Endothelial cell of umbilical vein (primary cell): Measurements from ENCODE around the gene SPRR2A.

ENCODE experiments used
- GATA2 ChIP-seq: IDR thresholded peaks from 2 replicates; pipeline ENCODE4 v1.7.0; 2011; ENCODE audit warnings: low read depth, mild to moderate bottlenecking, moderate library complexity, mixed read lengths, low read length; ENCODE audit not compliant: insufficient read length, insufficient read depth
- MAX ChIP-seq: IDR thresholded peaks from 2 replicates; pipeline ENCODE4 v1.6.1; 2011; ENCODE audit not compliant: insufficient read depth, insufficient read length
- POLR2AphosphoS5 ChIP-seq: IDR thresholded peaks from 2 replicates; pipeline ENCODE4 v1.6.1; 2012; ENCODE audit warnings: low read depth, mild to moderate bottlenecking, control low read depth, low read length, moderate library complexity; ENCODE audit not compliant: insufficient read depth

DNA sequence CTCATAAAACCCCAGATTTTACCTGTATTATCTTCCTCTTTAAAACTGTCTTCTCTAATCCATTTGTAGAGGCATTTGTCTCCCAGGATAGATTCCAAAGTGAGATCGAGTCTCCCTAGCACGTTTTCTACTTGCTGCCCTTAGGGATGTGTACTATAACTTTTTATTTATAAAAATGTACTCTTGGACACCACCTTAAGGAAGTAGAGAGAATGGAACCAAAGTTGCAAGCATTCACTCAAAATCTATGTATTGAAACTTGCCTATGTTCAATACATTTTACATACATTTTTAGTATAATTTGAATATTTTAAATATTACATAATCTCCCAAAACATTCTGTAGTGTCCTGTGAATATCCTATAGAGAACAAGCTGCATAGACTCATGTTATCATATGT lies 842 bp upstream of the SPRR2A start:
- TF ChIP-seq POLR2AphosphoS5 = no peak
- TF ChIP-seq MAX = no peak
- no peak for TF ChIP-seq GATA2
